HG02870 (cell line): ENCODE results near the gene CANX.

Experiments
- ATAC-seq: cut with Tn5 transposase; IDR thresholded peaks from one replicate; pipeline ENCODE4 v1.9.1; 2021; ENCODE audit warnings: mild to moderate bottlenecking, moderate library complexity; ENCODE audit not compliant: unreplicated experiment

CANX gene

GRCh38 chr5:179773686-179774040 is 74.9 kb downstream of the CANX start:
- no peak for ATAC-seq

- ATAC-seq = no peak
These were observed 75.7 kb downstream of the CANX start for GRCh38 chr5:179774442-179774841.

- ATAC-seq = no peak
These were observed 77.7 kb downstream of the CANX start for GRCh38 chr5:179776411-179776938.

GRCh38 chr5:179777456-179777855 is 78.7 kb downstream of the CANX start:
- ATAC-seq = no peak

- ATAC-seq = no peak
These were observed 79.1 kb downstream of the CANX start for GRCh38 chr5:179777909-179778308.

- ATAC-seq = no peak
These were observed 79.8 kb downstream of the CANX start for GRCh38 chr5:179778591-179778990.

- ATAC-seq = no peak
These were observed 81.1 kb downstream of the CANX start for GRCh38 chr5:179779826-179780225.

- no peak for ATAC-seq
These were observed 81.6 kb downstream of the CANX start for GRCh38 chr5:179780362-179780761.
